ENCODE results near the gene CPED1. TPM values are rescaled to one million over a fixed set of nuclear protein-coding genes. Genes with fewer than 3 reads are reported as not detected.

Gene CPED1
- total RNA-seq, 2 donors from 2014 or later: 5.3 to 7.3 TPM

DNA sequence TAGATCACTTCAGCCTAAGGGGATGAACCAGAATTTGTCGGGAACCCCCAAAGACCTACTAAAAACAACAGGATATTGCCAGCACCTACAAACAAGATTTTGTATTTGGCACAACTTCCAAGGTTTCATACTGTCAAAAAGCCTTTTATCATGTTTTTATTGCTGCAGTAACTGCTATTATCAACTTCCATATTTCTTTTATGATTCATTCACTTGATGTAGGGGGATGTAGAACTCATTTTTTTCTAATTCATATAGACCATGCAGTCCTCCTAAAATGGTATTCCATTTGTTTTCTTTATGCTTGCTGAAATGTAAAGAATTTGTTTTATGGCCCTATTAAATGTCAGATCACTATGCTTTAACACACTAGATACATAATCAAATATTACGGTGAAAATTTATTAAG is 310.3 kb downstream of the CPED1 start:
- Histone ChIP-seq H3K4me3 (no peak overlapping the region), H3K9me3 (no peaks in the 10 kb centered on the region), H3K27me3 (no peaks in the 10 kb centered on the region), H3K27ac (no peak overlapping the region), H3K4me1 (no peaks in the 10 kb centered on the region), H3K36me3 (replicated peaks in 1 of 2; ENCODE audit: insufficient read depth in 1 of 2, low read depth in 2 of 2) (no peaks in the 10 kb centered on the region)
- TF ChIP-seq, protein P1, sequence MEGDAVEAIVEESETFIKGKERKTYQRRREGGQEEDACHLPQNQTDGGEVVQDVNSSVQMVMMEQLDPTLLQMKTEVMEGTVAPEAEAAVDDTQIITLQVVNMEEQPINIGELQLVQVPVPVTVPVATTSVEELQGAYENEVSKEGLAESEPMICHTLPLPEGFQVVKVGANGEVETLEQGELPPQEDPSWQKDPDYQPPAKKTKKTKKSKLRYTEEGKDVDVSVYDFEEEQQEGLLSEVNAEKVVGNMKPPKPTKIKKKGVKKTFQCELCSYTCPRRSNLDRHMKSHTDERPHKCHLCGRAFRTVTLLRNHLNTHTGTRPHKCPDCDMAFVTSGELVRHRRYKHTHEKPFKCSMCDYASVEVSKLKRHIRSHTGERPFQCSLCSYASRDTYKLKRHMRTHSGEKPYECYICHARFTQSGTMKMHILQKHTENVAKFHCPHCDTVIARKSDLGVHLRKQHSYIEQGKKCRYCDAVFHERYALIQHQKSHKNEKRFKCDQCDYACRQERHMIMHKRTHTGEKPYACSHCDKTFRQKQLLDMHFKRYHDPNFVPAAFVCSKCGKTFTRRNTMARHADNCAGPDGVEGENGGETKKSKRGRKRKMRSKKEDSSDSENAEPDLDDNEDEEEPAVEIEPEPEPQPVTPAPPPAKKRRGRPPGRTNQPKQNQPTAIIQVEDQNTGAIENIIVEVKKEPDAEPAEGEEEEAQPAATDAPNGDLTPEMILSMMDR (IDR thresholded peaks at IDR 0.05): no peak
- no peak for TF ChIP-seq POLR2A (IDR thresholded peaks at IDR 0.05)
- WGBS, 2 donors: 85 to 86% methylated on average over 2 of the region's 2 CpGs
- DNase-seq (no peak), ATAC-seq (no peak)
- intact Hi-C loops (cut with DNase I): no loop called here

DNA sequence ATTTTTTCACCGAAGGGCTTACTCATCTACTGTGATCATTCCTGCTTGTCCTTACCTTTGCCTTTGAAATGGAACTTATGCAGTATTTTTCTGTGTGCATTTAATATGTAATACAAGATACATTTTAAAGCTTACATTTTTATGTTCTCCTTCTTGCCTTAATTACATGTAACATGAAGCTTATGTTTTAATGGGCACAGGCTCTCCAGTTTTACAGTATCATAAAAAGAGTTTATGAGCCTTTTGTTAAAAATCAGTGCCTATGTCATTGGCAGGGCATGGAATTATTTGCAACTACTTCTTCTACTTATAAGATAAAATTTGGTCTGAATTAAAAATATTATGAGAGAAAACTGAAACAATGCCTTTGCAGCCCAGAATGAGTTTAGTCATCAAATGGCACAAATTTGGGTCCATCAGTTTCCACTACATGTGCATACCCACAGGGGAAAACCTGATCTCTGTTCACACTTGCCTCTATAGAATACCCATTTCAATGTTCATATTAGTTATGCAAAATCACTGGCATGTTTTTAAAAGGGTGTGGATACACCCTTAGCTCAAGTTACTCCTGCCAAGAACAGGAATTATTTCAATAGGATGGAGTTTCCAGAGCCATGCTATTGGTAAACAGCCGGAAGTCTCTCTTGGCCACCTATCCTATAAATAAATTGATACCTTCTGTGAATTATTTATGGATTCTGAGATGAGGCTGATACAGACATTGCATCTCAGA is 312.3 kb downstream of the CPED1 start:
- TF ChIP-seq POLR2A (IDR thresholded peaks at IDR 0.05): no peak
- TF ChIP-seq, protein P1 (IDR thresholded peaks at IDR 0.05): no peak
- H3K27ac ChIP-seq: no peak overlapping the region
- no peaks in the 10 kb centered on the region for H3K27me3 ChIP-seq
- 86 to 89% methylated on average over 2 of the region's 2 CpGs for WGBS, 2 donors
- DNase-seq (no peak), ATAC-seq (no peak)
- intact Hi-C loops (cut with DNase I): no loop called here
- H3K4me3 ChIP-seq: no peak overlapping the region
- no peaks in the 10 kb centered on the region for H3K4me1 ChIP-seq
- no peaks in the 10 kb centered on the region for H3K36me3 ChIP-seq (replicated peaks in 1 of 2; ENCODE audit: insufficient read depth in 1 of 2, low read depth in 2 of 2)
- no peaks in the 10 kb centered on the region for H3K9me3 ChIP-seq

DNA sequence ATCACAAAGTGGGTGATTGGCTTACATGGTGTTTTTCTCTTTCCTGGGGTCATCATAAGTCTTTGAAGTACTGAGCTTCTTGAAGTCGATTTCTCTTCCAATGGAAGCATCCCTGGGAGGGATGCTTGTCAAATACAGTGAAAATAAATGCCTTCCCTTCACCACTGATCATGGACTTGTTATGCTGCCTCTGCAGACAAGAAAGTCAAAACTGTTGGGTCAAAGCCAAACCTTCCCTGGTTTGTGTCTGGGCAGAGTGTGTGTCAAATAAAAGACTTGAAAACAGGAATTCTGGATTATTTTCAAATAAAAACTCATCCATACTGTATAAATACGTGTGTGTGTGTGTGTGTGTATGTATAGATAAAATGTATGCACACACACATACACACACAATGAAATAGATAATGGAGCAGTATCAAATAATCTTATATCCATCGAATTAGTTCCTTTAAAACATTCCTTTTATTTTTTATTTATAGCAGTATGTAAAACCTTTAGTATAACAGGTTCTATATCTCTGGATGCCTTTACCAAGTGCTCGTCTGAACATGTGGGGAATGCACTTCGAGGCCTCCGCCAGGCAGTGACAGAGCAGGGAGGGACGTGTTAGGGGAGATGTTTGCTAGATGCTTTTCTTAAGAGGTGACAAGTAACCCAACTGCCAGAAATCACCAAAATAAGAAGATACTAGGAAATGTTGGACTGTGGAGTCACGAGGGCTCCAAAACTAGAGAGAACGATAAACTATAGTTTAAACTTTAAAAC is 313.1 kb downstream of the CPED1 start:
- Histone ChIP-seq H3K4me3 (no peak overlapping the region), H3K36me3 (replicated peaks in 1 of 2; ENCODE audit: insufficient read depth in 1 of 2, low read depth in 2 of 2) (no peaks in the 10 kb centered on the region), H3K27ac (no peak overlapping the region), H3K27me3 (no peaks in the 10 kb centered on the region), H3K9me3 (no peaks in the 10 kb centered on the region), H3K4me1 (no peaks in the 10 kb centered on the region)
- WGBS, 2 donors: 73 to 78% methylated on average over 9 of the region's 9 CpGs
- DNase-seq: no peak
- TF ChIP-seq POLR2A (IDR thresholded peaks at IDR 0.05): no peak
- TF ChIP-seq, protein P1 (IDR thresholded peaks at IDR 0.05): no peak
- intact Hi-C loops (cut with DNase I): no loop called here
- ATAC-seq: no peak

DNA sequence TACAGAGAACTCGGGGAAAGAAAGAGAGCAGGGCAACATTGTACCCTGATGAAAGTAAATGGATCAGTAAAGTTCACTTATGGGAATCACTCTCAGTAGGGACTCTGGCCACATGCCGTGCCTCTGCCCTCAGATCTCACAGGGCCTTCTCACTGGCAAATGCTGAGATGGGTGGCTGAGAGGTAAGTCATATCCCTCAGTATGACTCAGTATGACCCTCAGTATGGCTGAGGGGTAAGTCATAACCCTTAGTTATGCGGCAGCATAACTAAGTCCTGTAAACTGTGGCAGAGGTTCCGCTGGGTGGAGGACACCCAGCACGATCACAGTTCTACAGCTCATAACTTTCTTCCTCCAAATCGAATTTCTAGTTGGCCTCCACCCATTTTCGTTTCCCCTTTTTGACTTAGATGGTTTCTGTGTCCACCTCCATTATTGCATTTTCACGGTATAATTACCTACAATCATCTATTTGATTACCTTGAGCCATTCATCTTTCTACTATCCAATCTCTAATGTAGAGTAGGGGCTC is 313.8 kb downstream of the CPED1 start:
- H3K4me3 ChIP-seq: no peak overlapping the region
- no peaks in the 10 kb centered on the region for H3K4me1 ChIP-seq
- DNase-seq (no peak), ATAC-seq (no peak)
- no peaks in the 10 kb centered on the region for H3K27me3 ChIP-seq
- 81 to 84% methylated on average over 8 of the region's 8 CpGs for WGBS, 2 donors
- H3K9me3 ChIP-seq: no peaks in the 10 kb centered on the region
- no peak overlapping the region for H3K27ac ChIP-seq
- H3K36me3 ChIP-seq (replicated peaks in 1 of 2; ENCODE audit: insufficient read depth in 1 of 2, low read depth in 2 of 2): no peaks in the 10 kb centered on the region
- intact Hi-C loops (cut with DNase I): no loop called here
- TF ChIP-seq, protein P1 (IDR thresholded peaks at IDR 0.05): no peak
- no peak for TF ChIP-seq POLR2A (IDR thresholded peaks at IDR 0.05)

Measured in body of pancreas (tissue), 4 donors.